ENCODE results near the gene NUDT1. TPM values are rescaled to one million over a fixed set of nuclear protein-coding genes. Genes with fewer than 3 reads are reported as not detected.
A peak's percentile ranks its signal among the peaks of the same experiment; 100 is the strongest.

NUDT1 gene
- total RNA-seq, 1 experiment from 2014 or later, result 107 TPM

- no peak for DNase-seq (ENCODE audit: low read depth)
Observed at GRCh38 chr7:2205036-2205780, 36.8 kb upstream of the NUDT1 start.

DNA sequence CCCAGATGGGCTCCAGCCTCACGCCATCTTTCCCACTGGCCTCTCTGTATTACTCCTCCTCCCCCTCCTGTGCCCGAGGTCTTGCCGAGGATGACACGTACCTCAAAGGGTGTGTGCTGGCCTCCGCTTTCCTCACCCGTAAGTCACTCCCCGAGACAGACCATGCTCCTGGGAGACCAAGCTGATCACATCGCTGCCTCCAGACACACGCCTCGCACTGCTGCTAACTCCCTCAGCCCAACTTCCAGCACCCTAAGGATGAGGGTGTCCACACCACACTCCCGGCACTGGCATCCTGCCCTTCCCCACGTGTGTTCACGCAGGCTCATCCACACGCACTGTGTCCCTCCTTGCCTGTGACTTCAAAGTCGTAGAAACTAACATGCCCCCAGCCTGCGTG is 33.3 kb upstream of the NUDT1 start:
- DNase-seq (ENCODE audit: low read depth), result no peak

- peak; percentile 50 for DNase-seq (ENCODE audit: low read depth)
Observed at GRCh38 chr7:2209146-2209960, 32.7 kb upstream of the NUDT1 start.

DNA sequence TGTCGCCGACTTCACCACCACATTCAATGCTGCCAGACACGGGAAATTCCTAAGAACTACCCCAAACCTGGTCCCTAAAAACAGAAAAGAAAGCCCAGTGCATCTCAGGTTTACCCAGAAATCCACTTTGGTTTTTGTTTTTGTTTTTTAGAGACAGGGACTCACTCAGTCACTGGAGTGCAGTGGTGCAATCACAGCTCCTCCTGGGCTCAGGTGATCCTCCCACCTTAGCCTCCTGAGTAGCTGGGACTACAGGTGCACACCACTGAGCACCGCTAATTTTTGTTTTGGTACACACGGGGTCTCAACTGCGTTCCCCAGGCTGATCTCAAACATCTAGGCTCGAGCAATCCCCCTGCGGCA is 32.1 kb upstream of the NUDT1 start:
- DNase-seq (ENCODE audit: low read depth), result no peak

- no peak for DNase-seq (ENCODE audit: low read depth)
Observed at GRCh38 chr7:2210551-2211258, 31.3 kb upstream of the NUDT1 start.

GRCh38 chr7:2211259-2211880 is 30.7 kb upstream of the NUDT1 start:
- no peak for DNase-seq (ENCODE audit: low read depth)

DNA sequence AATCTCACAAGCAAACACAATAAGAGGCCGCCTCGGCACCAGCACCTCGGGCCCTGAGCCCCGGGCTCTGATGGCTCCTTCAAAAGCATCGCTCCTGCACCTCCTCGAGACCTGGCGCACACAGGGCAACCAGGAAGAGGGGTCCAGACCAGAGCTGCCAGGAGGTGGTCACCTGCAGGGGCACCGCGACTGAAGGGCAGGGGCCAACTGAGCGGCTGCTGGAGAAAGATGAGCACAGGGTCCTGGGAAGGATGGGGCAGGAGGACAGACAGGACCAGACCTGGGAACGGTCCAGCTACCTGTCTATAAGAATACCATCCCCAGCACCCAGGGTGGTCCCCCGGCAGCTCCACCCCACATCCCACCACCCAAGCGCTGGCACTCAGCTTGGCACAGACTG is 30.1 kb upstream of the NUDT1 start:
- DNase-seq (ENCODE audit: low read depth), result no peak

GRCh38 chr7:2212906-2213305 is 29.1 kb upstream of the NUDT1 start:
- no peak for DNase-seq (ENCODE audit: low read depth)

DNA sequence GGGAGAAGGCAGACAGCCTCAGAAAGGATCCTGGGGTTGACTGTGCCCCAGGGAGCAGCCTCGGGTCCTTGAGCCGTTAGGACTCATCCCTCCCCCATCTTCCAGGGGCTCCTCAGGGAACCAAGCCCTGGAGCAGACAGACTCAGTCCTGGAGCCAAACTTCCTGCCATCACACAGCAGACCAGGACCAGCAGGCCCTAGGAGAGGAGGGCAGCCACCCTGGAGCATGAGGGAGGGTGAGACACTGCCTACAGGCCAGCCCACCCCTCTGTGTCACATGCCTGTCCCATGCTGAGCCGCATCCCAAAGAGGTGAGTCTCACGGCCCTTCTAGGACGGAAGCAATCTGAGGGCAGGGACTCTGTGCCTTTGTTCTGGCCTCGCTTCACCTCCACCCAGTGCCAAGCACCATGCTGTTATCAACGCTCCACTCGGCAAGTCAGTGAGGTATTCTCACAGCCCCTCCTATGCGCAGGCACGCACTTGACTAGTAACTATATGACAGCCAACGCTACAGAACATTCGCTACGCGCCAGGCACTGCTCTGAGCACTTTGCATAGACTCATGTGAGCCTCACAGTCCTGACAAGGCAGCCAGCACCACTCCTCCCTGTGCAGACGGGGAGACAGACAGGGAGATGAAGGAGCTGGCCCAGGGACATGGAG is 28.3 kb upstream of the NUDT1 start:
- no peak for DNase-seq (ENCODE audit: low read depth)

DNA sequence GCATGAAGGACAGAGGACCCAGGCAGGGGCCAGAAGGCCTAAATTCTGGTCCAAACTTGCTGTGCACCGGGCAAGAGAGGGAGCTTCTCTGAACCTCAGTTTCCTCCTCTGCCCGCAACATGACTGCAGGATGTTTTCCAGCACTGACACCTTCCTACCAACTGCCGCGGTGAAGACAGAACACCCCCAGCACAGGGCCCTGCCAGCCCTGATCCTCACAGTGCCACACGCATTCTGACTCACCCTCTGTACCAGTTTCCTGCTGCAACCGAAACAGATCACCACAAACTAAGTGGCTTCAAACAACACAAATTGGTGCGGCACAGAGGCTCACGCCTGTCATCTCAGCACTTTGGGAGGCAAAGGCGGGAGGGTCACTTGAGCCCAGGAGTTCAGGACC is 27.4 kb upstream of the NUDT1 start:
- DNase-seq (ENCODE audit: low read depth), result no peak

- DNase-seq (ENCODE audit: low read depth), result no peak
Observed at GRCh38 chr7:2215851-2216250, 26.2 kb upstream of the NUDT1 start.

DNA sequence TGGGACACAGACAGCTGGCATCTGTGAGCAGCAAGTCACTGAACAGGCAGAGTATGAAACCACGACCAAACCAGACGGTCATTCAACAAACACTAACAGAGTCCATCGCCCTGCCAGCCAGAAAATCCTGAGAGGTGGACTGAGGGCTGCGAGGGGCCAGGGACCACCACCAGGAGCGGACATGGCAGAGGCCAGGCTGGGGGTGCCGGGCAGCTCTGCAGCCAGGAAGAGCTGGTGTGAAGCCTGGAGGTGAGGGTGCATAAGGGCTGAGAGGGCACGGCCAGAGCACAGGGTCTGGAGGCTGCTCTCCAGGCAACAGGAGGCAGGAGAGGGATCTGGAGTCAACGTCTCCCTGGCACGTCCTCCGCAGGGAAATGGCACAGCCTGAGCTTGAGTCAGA is 24.8 kb upstream of the NUDT1 start:
- no peak for DNase-seq (ENCODE audit: low read depth)

GRCh38 chr7:2217716-2218443 is 24.1 kb upstream of the NUDT1 start:
- peak; percentile 25 for DNase-seq (ENCODE audit: low read depth)

GRCh38 chr7:2218444-2218785 is 23.6 kb upstream of the NUDT1 start:
- DNase-seq (ENCODE audit: low read depth), result no peak

GRCh38 chr7:2219136-2219535 is 22.9 kb upstream of the NUDT1 start:
- DNase-seq (ENCODE audit: low read depth), result no peak

GRCh38 chr7:2219606-2220005 is 22.4 kb upstream of the NUDT1 start:
- no peak for DNase-seq (ENCODE audit: low read depth)

DNA sequence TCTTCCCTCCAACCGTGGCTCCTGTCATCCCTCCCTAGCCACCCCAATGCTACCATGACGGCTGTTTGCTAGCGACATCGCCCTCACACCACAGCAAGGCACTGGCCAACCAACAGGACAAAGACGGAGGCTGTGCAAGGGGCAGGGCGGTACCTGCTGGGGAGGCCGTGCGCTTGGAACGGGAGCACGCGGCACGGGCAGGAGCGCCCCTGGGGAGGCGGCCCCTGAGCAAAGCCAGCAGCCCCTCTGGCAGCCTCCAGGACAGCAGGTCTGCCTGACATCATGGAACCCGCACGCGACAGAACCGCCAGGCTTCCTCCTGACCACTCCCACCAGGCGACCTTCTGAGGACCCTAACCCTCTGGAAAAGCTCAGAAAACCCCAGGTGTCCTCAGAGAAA is 22.0 kb upstream of the NUDT1 start:
- no peak for DNase-seq (ENCODE audit: low read depth)

GRCh38 chr7:2220506-2220905 is 21.5 kb upstream of the NUDT1 start:
- no peak for DNase-seq (ENCODE audit: low read depth)

- no peak for DNase-seq (ENCODE audit: low read depth)
Observed at GRCh38 chr7:2220954-2221353, 21.1 kb upstream of the NUDT1 start.

GRCh38 chr7:2222516-2222915 is 19.5 kb upstream of the NUDT1 start:
- DNase-seq (ENCODE audit: low read depth), result no peak

DNA sequence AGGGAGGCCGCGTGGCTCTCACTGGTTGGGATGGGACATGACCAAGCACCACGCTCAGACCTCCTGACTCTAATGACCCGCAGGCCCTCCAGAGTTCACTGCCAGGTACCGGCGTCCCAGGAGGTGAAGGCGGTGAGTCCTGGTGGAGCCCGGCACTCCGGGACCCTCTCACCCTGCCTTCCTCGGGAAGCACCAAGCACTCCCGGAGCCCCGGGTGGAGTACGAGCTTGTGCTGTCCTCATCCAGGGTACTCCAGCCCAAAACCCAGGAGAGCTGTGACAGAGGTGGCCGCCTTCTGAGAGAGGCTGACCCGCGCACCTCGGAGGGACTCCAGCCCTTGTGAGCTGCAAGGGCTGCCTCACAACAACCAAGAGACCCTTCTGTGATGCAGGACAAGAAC is 18.7 kb upstream of the NUDT1 start:
- no peak for DNase-seq (ENCODE audit: low read depth)

Measured in LHCN-M2 (cell line).